ENCODE data around the gene CHMP1B.
A peak's percentile ranks its signal among the peaks of the same experiment; 100 is the strongest.

CHMP1B gene

GRCh38 chr18:11834772-11835171, 16.4 kb upstream of the CHMP1B start:
- Histone ChIP-seq H3K4me3 (no peak overlapping the region), H3K27me3 (no peaks in the 10 kb centered on the region), H4K20me1 (no peaks in the 10 kb centered on the region), H3K9me3 (no peaks in the 10 kb centered on the region), H3K36me3 (no peaks in the 10 kb centered on the region), H3K4me1 (no peaks in the 10 kb centered on the region; the same call in 1 of the 2 replicates), H3K9ac (no peak overlapping the region), H3K4me2 (no peak overlapping the region), H3K27ac (no peak overlapping the region)
- TF ChIP-seq Cebpa-rat (IDR thresholded peaks at IDR 0.05) = no peak

GRCh38 chr18:11839556-11839955, 11.7 kb upstream of the CHMP1B start:
- Histone ChIP-seq H3K4me1 (no peaks in the 10 kb centered on the region), H3K9ac (no peak overlapping the region), H4K20me1 (no peaks in the 10 kb centered on the region), H3K36me3 (no peaks in the 10 kb centered on the region), H3K9me3 (no peaks in the 10 kb centered on the region), H3K4me2 (no peak overlapping the region), H3K27me3 (no peaks in the 10 kb centered on the region), H3K4me3 (no peak overlapping the region), H3K27ac (no peak overlapping the region)
- TF ChIP-seq Cebpa-rat (IDR thresholded peaks at IDR 0.05) = no peak

GRCh38 chr18:11840493-11840892, 10.7 kb upstream of the CHMP1B start:
- no peaks in the 10 kb centered on the region for H3K9me3 ChIP-seq
- no peak overlapping the region for H3K27ac ChIP-seq
- no peaks in the 10 kb centered on the region for H3K4me1 ChIP-seq
- H3K4me3 ChIP-seq = no peak overlapping the region
- H3K27me3 ChIP-seq = no peaks in the 10 kb centered on the region
- no peak overlapping the region for H3K4me2 ChIP-seq
- H3K36me3 ChIP-seq = no peaks in the 10 kb centered on the region
- no peak for TF ChIP-seq Cebpa-rat (IDR thresholded peaks at IDR 0.05)
- H4K20me1 ChIP-seq = no peaks in the 10 kb centered on the region
- no peak overlapping the region for H3K9ac ChIP-seq

- Histone ChIP-seq H3K27me3 (no peaks in the 10 kb centered on the region), H4K20me1 (no peaks in the 10 kb centered on the region), H3K36me3 (no peaks in the 10 kb centered on the region), H3K4me3 (no peak overlapping the region), H3K9ac (no peak overlapping the region), H3K4me1 (no peaks in the 10 kb centered on the region), H3K9me3 (no peaks in the 10 kb centered on the region), H3K27ac (no peak overlapping the region), H3K4me2 (no peak overlapping the region)
- TF ChIP-seq Cebpa-rat (IDR thresholded peaks at IDR 0.05) = no peak
Observed at GRCh38 chr18:11842562-11842961, 8.7 kb upstream of the CHMP1B start.

GRCh38 chr18:11844436-11844835, 6.8 kb upstream of the CHMP1B start:
- no peak overlapping the region for H3K4me3 ChIP-seq
- H3K4me1 ChIP-seq = no peaks in the 10 kb centered on the region
- H3K36me3 ChIP-seq = no peaks in the 10 kb centered on the region
- H4K20me1 ChIP-seq = no peaks in the 10 kb centered on the region
- no peak overlapping the region for H3K9ac ChIP-seq
- H3K27me3 ChIP-seq = no peaks in the 10 kb centered on the region
- no peak overlapping the region for H3K27ac ChIP-seq
- no peak for TF ChIP-seq Cebpa-rat (IDR thresholded peaks at IDR 0.05)
- H3K4me2 ChIP-seq = no peak overlapping the region
- no peaks in the 10 kb centered on the region for H3K9me3 ChIP-seq

- Histone ChIP-seq H4K20me1 (no peaks in the 10 kb centered on the region), H3K4me2 (no peak overlapping the region), H3K9me3 (no peaks in the 10 kb centered on the region), H3K27me3 (no peaks in the 10 kb centered on the region), H3K36me3 (no peaks in the 10 kb centered on the region), H3K4me3 (no peak overlapping the region), H3K27ac (no peak overlapping the region), H3K9ac (no peak overlapping the region), H3K4me1 (peaks cover 11% of the 10 kb centered on the region)
- no peak for TF ChIP-seq Cebpa-rat (IDR thresholded peaks at IDR 0.05)
Observed at GRCh38 chr18:11845654-11846053, 5.6 kb upstream of the CHMP1B start.

GRCh38 chr18:11847811-11848210, 3.4 kb upstream of the CHMP1B start:
- Histone ChIP-seq H3K9me3 (no peaks in the 10 kb centered on the region), H3K27ac (no peak overlapping the region)

GRCh38 chr18:11849279-11849678, 1.9 kb upstream of the CHMP1B start:
- H3K9me3 ChIP-seq = no peaks in the 10 kb centered on the region
- no peak overlapping the region for H3K27ac ChIP-seq
- no peak for TF ChIP-seq Cebpa-rat (IDR thresholded peaks at IDR 0.05)
- H3K36me3 ChIP-seq = peaks cover under 1% of the 10 kb centered on the region; the same call in 1 of the 2 replicates
- H3K4me3 ChIP-seq = no peak overlapping the region
- peaks cover 28% of the 10 kb centered on the region for H3K4me1 ChIP-seq
- no peaks in the 10 kb centered on the region for H3K27me3 ChIP-seq
- no peak overlapping the region for H3K4me2 ChIP-seq
- H4K20me1 ChIP-seq = peaks cover 29% of the 10 kb centered on the region
- H3K9ac ChIP-seq = no peak overlapping the region

More at GRCh38 chr18:11847811-11848210, 3.4 kb upstream of the CHMP1B start:
- H3K27me3 ChIP-seq = no peaks in the 10 kb centered on the region
- no peak overlapping the region for H3K9ac ChIP-seq
- no peak overlapping the region for H3K4me3 ChIP-seq
- no peak overlapping the region for H3K4me2 ChIP-seq
- TF ChIP-seq Cebpa-rat (IDR thresholded peaks at IDR 0.05) = no peak
- no peaks in the 10 kb centered on the region for H3K36me3 ChIP-seq
- H4K20me1 ChIP-seq = peaks cover 14% of the 10 kb centered on the region
- H3K4me1 ChIP-seq = peaks cover 16% of the 10 kb centered on the region

- TF ChIP-seq Cebpa-rat (IDR thresholded peaks at IDR 0.05) = no peak
- H3K27me3 ChIP-seq = no peaks in the 10 kb centered on the region
- no peaks in the 10 kb centered on the region for H3K9me3 ChIP-seq
- H3K27ac ChIP-seq = no peak overlapping the region
- H4K20me1 ChIP-seq = peaks cover 37% of the 10 kb centered on the region
- peak overlapping the region; percentile 85 for H3K4me2 ChIP-seq
- peak overlapping the region; percentile 96 for H3K4me3 ChIP-seq
- H3K4me1 ChIP-seq = peaks cover 28% of the 10 kb centered on the region
- H3K36me3 ChIP-seq = peaks cover 8% of the 10 kb centered on the region
- peak overlapping the region; percentile 97; the same call in 1 of the 2 replicates for H3K9ac ChIP-seq
Observed at GRCh38 chr18:11849841-11850634, 1.2 kb upstream of the CHMP1B start.

GRCh38 chr18:11850821-11851145, 430 bp upstream of the CHMP1B start:
- Histone ChIP-seq H3K27me3 (no peaks in the 10 kb centered on the region), H3K9ac (peak overlapping the region; percentile 97), H3K4me1 (peaks cover 28% of the 10 kb centered on the region), H3K9me3 (no peaks in the 10 kb centered on the region), H3K27ac (peak overlapping the region; percentile 93), H3K4me2 (peak overlapping the region; percentile 85), H3K36me3 (peaks cover 9% of the 10 kb centered on the region), H3K4me3 (peak overlapping the region; percentile 96), H4K20me1 (peaks cover 42% of the 10 kb centered on the region)
- TF ChIP-seq Cebpa-rat (IDR thresholded peaks at IDR 0.05) = no peak

All from BLaER1 (cell line).